Small intestine (tissue), 7 donors: Measurements from ENCODE around the gene NDUFB5. TPM values are rescaled to one million over a fixed set of nuclear protein-coding genes. Genes with fewer than 3 reads are reported as not detected.

Experiments used
- DNase-seq, 2 donors: peaks; one replicate each; pipeline versions ENCODE4 v3.0.0 to v3.0.0-alpha.2; 2013
- FAIRE-seq: peaks from 2 replicates; lab custom pipeline; 2012; peaks lifted over from hg19 to GRCh38; lab: Jason Lieb, UNC
- H3K27ac ChIP-seq, 3 donors: one replicate each; pipeline ENCODE4 v1.5.1; 2013; ENCODE audit warnings: low read length in 2 of 3, mild to moderate bottlenecking in 2 of 3, control low read depth in 1 of 3, inconsistent platforms in 1 of 3, low read depth in 1 of 3, moderate library complexity in 1 of 3
- H3K27me3 ChIP-seq, 3 donors: one replicate each; pipeline ENCODE4 v1.6.1; 2013; ENCODE audit warnings: low read length in 3 of 3, inconsistent platforms in 1 of 3; ENCODE audit not compliant: control insufficient read depth in 3 of 3, insufficient read depth in 3 of 3
- H3K36me3 ChIP-seq, 3 donors: one replicate each; pipeline ENCODE4 v1.6.1; 2013; ENCODE audit warnings: low read length in 3 of 3, inconsistent platforms in 1 of 3, low read depth in 1 of 3, mild to moderate bottlenecking in 1 of 3, moderate library complexity in 1 of 3; ENCODE audit not compliant: control insufficient read depth in 3 of 3, insufficient read depth in 2 of 3
- H3K4me1 ChIP-seq, 3 donors: one replicate each; pipeline ENCODE4 v1.6.1; 2013; ENCODE audit warnings: low read length in 2 of 3, inconsistent platforms in 1 of 3, low read depth in 1 of 3, mild to moderate bottlenecking in 1 of 3, moderate library complexity in 1 of 3; ENCODE audit not compliant: control insufficient read depth in 3 of 3, insufficient read depth in 2 of 3
- H3K4me3 ChIP-seq, 3 donors: one replicate each; pipeline ENCODE4 v1.5.1; 2013; ENCODE audit warnings: low read length in 3 of 3, control low read depth in 1 of 3, inconsistent platforms in 1 of 3, low read depth in 1 of 3, mild to moderate bottlenecking in 1 of 3, moderate library complexity in 1 of 3
- H3K9me3 ChIP-seq, 2 donors: one replicate each; pipeline ENCODE4 v1.6.1; 2013; ENCODE audit warnings: low read depth in 1 of 2, low read length in 1 of 2; ENCODE audit not compliant: control insufficient read depth in 2 of 2, insufficient read depth in 1 of 2
- WGBS, 3 donors: extraction: QIAGEN DNeasy Blood & Tissue Kit; methylation state at CpG; one replicate each; pipeline ENCODE4 v1.1.7; 2013; 5-methylcytosine and 5-hydroxymethylcytosine counted together
- polyA plus RNA-seq, 4 donors: library from polyadenylated mRNA; stranded (reverse) in 3 of 4; unstranded in 1 of 4; fragments of 200-250 nt in 3 of 4; fragments of 120-200 nt in 1 of 4; gene quantifications; one replicate each; pipeline versions ENCODE4 v1.2.1 to v1.2.3, GENCODE V29; 2013
- donor health status: healthy with polysubstance abuse.
- donor health status: control.
- donor health status: control.
- donor health status: Bipolar disorder and iron deficiency.
- donor health status: healthy.

Gene NDUFB5
- polyA plus RNA-seq, 4 donors = 124 to 184 (median 157) TPM

DNA sequence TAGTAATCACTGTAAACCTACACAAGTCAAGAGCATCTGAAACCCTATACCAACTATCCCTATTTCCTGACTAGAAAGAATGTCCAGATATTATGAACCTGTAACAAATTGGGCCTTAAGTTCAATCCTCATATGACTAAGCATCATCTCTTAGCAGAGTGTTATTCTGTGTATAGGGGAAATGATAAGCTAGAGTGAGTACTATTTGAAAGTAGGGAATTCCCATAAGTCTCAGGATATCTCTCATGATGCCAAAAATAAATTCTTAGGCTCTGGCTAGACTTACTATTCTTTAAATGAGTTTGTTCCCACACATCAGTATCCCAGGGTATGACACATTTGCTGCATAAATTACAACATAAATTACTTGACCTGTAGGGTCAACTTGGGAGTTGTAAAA is 15.5 kb upstream of the NDUFB5 start:
- no peaks in the 10 kb centered on the region for H3K9me3 ChIP-seq

DNA sequence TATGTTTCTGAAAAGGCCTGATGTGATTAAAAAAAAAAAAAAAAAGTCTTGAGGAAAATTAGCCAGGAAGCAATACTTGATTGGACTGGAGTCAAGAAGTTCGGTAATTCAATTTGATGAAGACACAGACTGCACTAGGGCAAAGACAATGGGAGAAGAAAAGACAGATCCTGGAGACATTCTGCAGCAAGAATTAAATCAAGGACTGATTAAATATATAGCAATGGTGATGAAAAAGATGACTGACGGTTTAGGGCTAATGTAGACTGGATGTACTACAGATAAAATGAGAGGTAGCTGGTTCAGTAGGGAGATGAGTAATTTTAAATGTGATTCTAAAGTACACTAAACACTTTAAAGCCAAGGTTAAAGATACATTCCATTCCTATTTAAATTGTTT is 13.9 kb upstream of the NDUFB5 start:
- FAIRE-seq = no peak
- H3K4me1 ChIP-seq = no peaks in the 10 kb centered on the region
- no peak for DNase-seq
- no peak overlapping the region for H3K27ac ChIP-seq
- H3K36me3 ChIP-seq = peaks cover 4 to 37% (median 20%) of the 10 kb centered on the region in 3 donors
- no peak overlapping the region for H3K4me3 ChIP-seq
- WGBS, 3 donors = 77 to 92% (median 91%) methylated on average over 2 of the region's 2 CpGs
- H3K27me3 ChIP-seq = no peaks in the 10 kb centered on the region
- no peaks in the 10 kb centered on the region for H3K9me3 ChIP-seq

More for the DNA sequence above, 15.5 kb upstream of the NDUFB5 start:
- H3K4me3 ChIP-seq = no peak overlapping the region
- no peak for FAIRE-seq
- H3K4me1 ChIP-seq = no peaks in the 10 kb centered on the region
- H3K27ac ChIP-seq = no peak overlapping the region
- H3K27me3 ChIP-seq = no peaks in the 10 kb centered on the region
- H3K36me3 ChIP-seq = peaks cover 4 to 36% (median 23%) of the 10 kb centered on the region in 3 donors
- no peak for DNase-seq

DNA sequence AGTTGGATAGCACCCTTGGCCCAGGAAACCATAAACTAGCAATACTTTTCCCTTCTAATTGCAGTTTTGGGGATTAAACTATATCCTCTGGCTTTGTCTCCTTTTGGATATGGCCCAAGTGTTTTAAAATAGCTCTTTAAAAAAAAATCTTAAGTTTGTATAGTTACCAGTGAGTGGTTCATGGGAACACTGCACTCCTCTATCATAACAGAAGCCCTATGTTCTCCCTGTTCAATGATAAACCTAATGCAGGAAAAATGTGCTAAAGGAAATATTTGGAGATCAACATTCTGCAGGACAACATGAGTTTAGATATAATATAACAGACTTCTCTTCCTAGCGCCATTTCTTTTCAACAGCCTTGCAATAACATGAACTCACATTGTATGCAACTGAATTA is 13.3 kb upstream of the NDUFB5 start:
- no peak for DNase-seq
- WGBS, 3 donors = 77 to 95% (median 87%) methylated on average over 1 of the region's 1 CpG
- no peaks in the 10 kb centered on the region for H3K27me3 ChIP-seq
- H3K36me3 ChIP-seq = peaks cover 4 to 35% (median 20%) of the 10 kb centered on the region in 3 donors
- no peak overlapping the region for H3K4me3 ChIP-seq
- no peaks in the 10 kb centered on the region for H3K9me3 ChIP-seq
- FAIRE-seq = no peak
- no peaks in the 10 kb centered on the region for H3K4me1 ChIP-seq
- no peak overlapping the region for H3K27ac ChIP-seq

DNA sequence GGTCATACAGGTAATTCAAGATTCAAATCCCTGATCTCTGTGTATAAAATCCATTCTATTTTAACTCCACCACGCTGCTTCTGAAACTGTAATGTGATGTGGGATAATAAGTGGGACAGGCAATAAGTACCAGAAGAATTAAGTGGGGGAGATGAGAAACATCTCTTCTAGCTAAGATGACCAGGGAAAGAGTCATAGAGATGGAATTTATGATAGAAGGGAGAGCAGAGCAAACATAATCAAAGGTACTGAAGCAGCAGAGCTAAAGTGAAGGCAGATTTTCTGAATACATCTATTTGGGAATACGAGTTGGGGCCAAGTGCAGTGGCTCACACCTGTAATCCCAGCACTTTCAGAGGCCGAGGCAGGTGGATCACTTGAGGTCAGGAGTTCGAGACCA is 5.1 kb upstream of the NDUFB5 start:
- H3K27me3 ChIP-seq = no peaks in the 10 kb centered on the region
- H3K27ac ChIP-seq = no peak overlapping the region
- no peaks in the 10 kb centered on the region for H3K4me1 ChIP-seq
- H3K9me3 ChIP-seq = no peaks in the 10 kb centered on the region
- 84 to 87% (median 84%) methylated on average over 4 of the region's 4 CpGs for WGBS, 3 donors
- H3K4me3 ChIP-seq = no peak overlapping the region
- DNase-seq = no peak
- peaks cover 3 to 39% (median 10%) of the 10 kb centered on the region in 3 donors for H3K36me3 ChIP-seq
- no peak for FAIRE-seq

DNA sequence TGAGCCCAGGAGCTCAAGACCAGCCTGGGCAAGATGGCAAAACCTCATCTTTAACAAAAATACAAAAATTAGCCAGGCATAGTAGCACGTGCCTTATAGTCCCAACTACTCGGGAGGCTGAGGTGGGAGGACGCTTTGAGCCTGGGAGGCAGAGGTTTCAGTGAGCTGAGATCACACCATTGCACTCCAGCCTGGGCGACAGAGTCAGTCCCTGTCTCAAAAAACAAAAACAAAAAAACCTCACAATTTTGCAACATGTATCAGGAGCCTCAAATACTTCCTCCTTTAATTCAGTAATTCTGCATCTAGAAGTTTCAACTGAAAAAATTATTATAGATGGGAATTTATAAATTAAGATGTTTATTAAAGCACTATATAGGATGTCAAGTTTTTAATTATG is 1.3 kb upstream of the NDUFB5 start:
- Histone ChIP-seq H3K4me3 (no peak overlapping the region), H3K27ac (no peak overlapping the region), H3K36me3 (peaks cover 0 to 34% (median 9%) of the 10 kb centered on the region in 3 donors), H3K27me3 (no peaks in the 10 kb centered on the region), H3K4me1 (peaks cover 0 to 3% (median 2%) of the 10 kb centered on the region in 3 donors), H3K9me3 (no peaks in the 10 kb centered on the region)
- 65 to 83% (median 78%) methylated on average over 4 of the region's 4 CpGs for whole genome bisulfite sequencing, 3 donors
- no peak for FAIRE-seq
- no peak for DNase-seq

DNA sequence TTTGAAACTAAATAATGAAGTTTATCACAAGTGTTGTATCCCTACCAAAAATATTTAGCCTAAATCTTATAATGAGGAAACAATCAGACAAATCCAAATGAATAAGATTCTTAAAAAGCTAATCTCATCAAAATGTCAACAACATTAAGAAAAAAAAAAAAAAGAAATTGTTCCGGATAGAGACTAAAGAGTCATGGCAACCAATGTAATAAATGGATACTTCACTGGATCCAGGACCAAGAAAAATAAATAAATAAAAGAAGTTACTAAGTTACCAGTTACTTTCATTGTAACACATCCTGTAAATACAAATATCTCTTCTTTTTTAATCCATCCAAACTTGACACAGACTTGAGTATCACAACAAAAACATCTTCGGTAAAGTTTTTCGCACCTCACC is 763 bp upstream of the NDUFB5 start:
- Histone ChIP-seq H3K27me3 (no peaks in the 10 kb centered on the region), H3K36me3 (peaks cover 0 to 30% (median 5%) of the 10 kb centered on the region in 3 donors), H3K27ac (peak overlapping the region; percentile 56 to 98 (median 73)), H3K4me3 (peak overlapping the region; percentile 55 to 72 (median 60)), H3K9me3 (no peaks in the 10 kb centered on the region), H3K4me1 (peaks cover 0 to 3% (median 2%) of the 10 kb centered on the region in 3 donors)
- FAIRE-seq (no peak), DNase-seq (peak in 1 of 2 donors; percentile 1)
- 0 to 1% (median 1%) methylated on average over 3 of the region's 3 CpGs for WGBS, 3 donors

DNA sequence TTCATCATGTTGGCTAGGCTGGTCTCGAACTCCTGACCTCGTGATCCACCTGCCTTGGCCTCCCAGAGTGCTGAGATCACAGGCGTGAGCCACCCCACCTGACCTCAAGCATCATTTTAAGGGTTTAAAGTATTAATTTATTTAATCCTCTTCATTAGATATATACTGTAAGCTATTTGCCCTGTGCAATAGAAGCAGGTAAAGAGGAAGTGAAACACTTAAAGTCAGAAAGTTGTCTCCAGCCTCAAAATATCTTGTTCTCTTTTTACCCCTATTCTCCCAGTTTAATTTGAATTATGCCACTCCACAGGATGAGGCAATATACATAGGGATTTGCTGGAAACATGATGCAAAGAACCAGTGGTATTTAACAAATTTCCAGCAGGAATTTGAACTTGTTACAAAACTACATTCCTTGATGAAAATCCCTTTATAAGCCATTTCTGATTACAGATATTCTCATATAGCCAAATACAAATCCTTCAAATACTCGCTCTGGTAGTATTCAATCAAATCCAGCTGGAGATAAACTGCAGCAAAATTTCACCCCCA is 2.0 kb downstream of the NDUFB5 start:
- peaks cover 0 to 3% (median 2%) of the 10 kb centered on the region in 3 donors for H3K4me1 ChIP-seq
- H3K27ac ChIP-seq = no peak overlapping the region
- no peaks in the 10 kb centered on the region for H3K9me3 ChIP-seq
- no peaks in the 10 kb centered on the region for H3K27me3 ChIP-seq
- H3K36me3 ChIP-seq = peaks cover 0 to 17% (median 1%) of the 10 kb centered on the region in 3 donors
- H3K4me3 ChIP-seq = no peak overlapping the region
- FAIRE-seq = no peak
- WGBS, 3 donors = 89 to 93% (median 90%) methylated on average over 4 of the region's 4 CpGs
- DNase-seq = no peak

DNA sequence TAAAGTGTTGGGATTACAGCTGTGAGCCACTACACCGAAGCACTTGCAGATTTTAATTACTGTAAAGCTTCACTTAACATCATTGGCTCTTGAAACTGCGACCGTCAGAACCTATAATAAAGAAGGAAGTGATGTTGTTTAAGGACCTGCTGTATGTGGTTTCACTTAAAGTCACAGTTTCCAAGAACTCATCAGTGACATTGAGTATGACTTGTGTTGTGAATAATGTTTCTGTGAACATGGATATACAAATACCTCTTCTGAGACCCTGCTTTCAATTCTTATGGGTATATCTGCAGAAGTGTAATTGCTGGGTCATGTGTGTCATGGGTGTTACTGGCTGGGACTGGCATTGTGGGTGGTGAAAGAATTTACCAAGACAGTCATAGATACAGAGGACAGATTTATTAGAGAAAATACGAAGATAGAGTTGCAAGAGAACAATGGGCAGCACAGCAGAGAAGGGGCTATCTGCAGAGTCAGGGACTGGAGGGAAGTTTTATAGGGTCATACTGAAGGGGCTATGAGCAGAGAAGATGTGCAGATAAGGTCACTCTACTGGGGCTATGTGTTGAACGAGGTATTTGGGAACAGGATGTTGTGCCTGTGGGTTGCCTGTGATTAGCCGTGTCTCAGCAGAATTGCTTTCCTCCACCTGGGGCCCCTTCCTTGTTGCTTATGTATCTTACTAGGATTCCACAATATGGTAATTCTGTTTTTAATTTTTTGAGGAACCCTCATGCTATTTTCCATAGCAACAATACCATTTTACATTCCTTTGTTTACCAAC is 4.5 kb downstream of the NDUFB5 start:
- Histone ChIP-seq H3K9me3 (no peaks in the 10 kb centered on the region), H3K36me3 (peaks cover 0 to 16% (median 1%) of the 10 kb centered on the region in 3 donors), H3K27me3 (no peaks in the 10 kb centered on the region), H3K27ac (peak overlapping the region in 1 of 3 donors; percentile 32), H3K4me1 (peaks cover 0 to 3% (median 2%) of the 10 kb centered on the region in 3 donors), H3K4me3 (no peak overlapping the region)
- 49 to 73% (median 58%) methylated on average over 6 of the region's 6 CpGs for WGBS, 3 donors
- DNase-seq = peak in 1 of 2 donors; percentile 7
- FAIRE-seq = no peak
